Calu3 (cell line): ENCODE measurements around the gene OR6B1. TPM values are rescaled to one million over a fixed set of nuclear protein-coding genes. Genes with fewer than 3 reads are reported as not detected.

Experiments used
- BruUV-seq: library from RNA; stranded (reverse); fragments of 400-500 nt; replicated peaks from 2 replicates; lab custom pipeline; 2021; lab: Mats Ljungman, UMichigan
- CTCF ChIA-PET: fragments of 300-600 bp; sonication (Branson Sonifier 250); formaldehyde crosslinking; loops from one replicate; lab custom pipeline; 2022; ENCODE audit warnings: antibody characterized with exemption; lab: Charles Lee
- DNase-seq: peaks from one replicate; pipeline ENCODE4 v3.0.0; 2022
- H3K27ac Mint-ChIP-seq: one replicate; pipeline ENCODE4 v1.8.0; 2022; ENCODE audit warnings: mixed read lengths; ENCODE audit not compliant: unreplicated experiment
- H3K27me3 Mint-ChIP-seq: one replicate; pipeline ENCODE4 v1.8.0; 2022; ENCODE audit warnings: mixed read lengths; ENCODE audit not compliant: unreplicated experiment
- H3K36me3 Mint-ChIP-seq: one replicate; pipeline ENCODE4 v1.8.0; 2022; ENCODE audit warnings: mild to moderate bottlenecking, moderate library complexity, mixed read lengths; ENCODE audit not compliant: insufficient read depth, unreplicated experiment
- H3K4me1 Mint-ChIP-seq: one replicate; pipeline ENCODE4 v1.8.0; 2022; ENCODE audit warnings: mild to moderate bottlenecking, low read depth, mixed read lengths; ENCODE audit not compliant: unreplicated experiment
- H3K4me3 Mint-ChIP-seq: one replicate; pipeline ENCODE4 v1.8.0; 2022; ENCODE audit warnings: mild to moderate bottlenecking, low read depth, moderate library complexity, mixed read lengths; ENCODE audit not compliant: unreplicated experiment
- H3K9me3 Mint-ChIP-seq: one replicate; pipeline ENCODE4 v1.8.0; 2022; ENCODE audit warnings: low read depth, mixed read lengths; ENCODE audit not compliant: unreplicated experiment
- intact Hi-C: fragments of 100-400 bp; cut with micrococcal nuclease; formaldehyde crosslinking; loops from one replicate; pipeline ENCODE4 v1.10.0; 2022; ENCODE audit not compliant: unreplicated experiment
- total RNA-seq: library from RNA; stranded (reverse); gene quantifications from 2 replicates; pipeline ENCODE4 v1.2.3, GENCODE V29; 2022
- TF ChIP-seq, protein P1 (sequence below): fragments of 200-600 bp; IDR thresholded peaks from one replicate; pipeline ENCODE4 v1.8.0; 2022; ENCODE audit warnings: antibody characterized with exemption; ENCODE audit not compliant: unreplicated experiment

OR6B1 gene
- total RNA-seq, 1 experiment from 2014 or later = not detected

DNA sequence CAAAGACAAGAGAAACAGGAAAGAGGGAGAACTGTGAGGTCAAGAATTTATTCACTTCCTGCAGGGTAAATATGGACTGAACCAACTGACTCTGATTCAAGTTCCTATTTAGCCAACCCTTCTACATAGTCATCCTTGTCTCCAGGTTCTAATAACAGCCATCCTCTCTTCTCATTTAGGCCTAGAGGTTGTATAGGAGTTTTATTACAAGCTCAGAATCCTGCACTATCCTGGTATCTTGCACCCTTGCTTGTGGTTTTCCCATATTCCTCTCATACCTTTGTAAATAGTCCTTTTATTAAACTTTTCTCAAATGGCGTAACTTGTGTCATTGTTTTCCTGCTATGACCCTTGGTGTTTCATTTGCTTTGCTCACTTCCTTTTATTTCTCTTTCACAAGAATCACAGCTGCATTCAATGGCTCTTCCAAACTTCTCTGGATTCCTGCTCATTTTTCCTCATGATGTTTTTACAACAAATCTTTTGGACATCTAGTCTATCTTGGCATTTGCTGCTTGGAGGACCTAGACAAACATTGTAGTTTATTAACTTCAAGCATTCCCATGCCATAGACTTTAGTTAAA, 36.3 kb downstream of the OR6B1 start:
- intact Hi-C loops = no loop called here
- Mint-ChIP-seq H3K4me3 (no peak overlapping the region), H3K27ac (no peak overlapping the region), H3K4me1 (no peaks in the 10 kb centered on the region), H3K27me3 (no peaks in the 10 kb centered on the region), H3K36me3 (no peaks in the 10 kb centered on the region), H3K9me3 (no peaks in the 10 kb centered on the region)
- CTCF ChIA-PET = no interaction called here
- TF ChIP-seq, protein P1, sequence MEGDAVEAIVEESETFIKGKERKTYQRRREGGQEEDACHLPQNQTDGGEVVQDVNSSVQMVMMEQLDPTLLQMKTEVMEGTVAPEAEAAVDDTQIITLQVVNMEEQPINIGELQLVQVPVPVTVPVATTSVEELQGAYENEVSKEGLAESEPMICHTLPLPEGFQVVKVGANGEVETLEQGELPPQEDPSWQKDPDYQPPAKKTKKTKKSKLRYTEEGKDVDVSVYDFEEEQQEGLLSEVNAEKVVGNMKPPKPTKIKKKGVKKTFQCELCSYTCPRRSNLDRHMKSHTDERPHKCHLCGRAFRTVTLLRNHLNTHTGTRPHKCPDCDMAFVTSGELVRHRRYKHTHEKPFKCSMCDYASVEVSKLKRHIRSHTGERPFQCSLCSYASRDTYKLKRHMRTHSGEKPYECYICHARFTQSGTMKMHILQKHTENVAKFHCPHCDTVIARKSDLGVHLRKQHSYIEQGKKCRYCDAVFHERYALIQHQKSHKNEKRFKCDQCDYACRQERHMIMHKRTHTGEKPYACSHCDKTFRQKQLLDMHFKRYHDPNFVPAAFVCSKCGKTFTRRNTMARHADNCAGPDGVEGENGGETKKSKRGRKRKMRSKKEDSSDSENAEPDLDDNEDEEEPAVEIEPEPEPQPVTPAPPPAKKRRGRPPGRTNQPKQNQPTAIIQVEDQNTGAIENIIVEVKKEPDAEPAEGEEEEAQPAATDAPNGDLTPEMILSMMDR = no peak
- no peak for DNase-seq
- BruUV-seq = no TSS peak

DNA sequence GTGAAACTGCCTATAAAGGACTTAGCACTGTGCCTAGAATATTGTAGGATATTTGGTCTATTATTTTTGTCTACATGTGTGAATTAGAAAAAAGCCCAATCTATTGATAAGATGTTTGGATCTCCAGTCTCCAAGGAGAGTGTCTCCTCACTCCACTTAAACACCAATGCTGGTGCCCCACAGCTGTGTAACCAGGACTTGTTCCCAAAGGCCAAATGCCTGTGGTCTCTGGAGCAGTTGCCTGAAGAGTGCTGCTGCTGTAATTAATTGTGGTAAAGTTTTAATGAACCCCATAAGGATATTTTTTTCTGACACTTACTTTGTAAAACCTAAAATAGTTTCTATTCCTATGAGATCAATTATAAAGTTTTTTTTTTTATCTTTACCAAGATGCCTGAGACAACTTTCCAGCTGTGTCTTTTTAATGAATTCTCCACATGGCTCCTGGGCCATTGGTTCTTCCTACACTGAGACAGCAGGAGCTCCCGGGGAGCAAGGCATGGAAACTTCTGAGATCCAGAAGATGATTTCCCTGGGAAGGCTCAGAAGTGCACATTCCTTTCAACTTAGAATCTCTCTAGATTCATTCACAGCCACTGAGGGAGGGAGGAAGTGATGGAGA, 37.4 kb downstream of the OR6B1 start:
- no TSS peak for BruUV-seq
- intact Hi-C loops = no loop called here

DNA sequence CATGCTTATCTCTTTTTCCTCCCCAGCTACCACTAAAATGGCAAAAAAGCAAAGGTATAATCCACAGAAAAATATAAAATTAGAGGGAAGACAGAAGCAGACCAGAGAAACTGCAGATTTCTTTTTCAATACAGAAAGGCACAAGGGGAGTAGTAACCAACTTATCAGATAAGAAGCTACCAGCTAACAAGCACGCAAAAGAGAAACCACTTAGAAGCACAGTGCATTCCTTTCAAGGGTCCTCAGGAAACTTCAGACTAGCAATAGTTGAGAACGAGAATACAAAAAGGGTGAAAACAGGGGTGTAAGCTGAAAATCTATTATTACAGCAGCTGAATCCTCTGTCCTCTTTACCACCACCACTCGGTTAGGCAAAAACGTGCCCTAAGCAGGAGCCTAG, 38.8 kb downstream of the OR6B1 start:
- TF ChIP-seq, protein P1 = no peak
- no peak for DNase-seq
- Mint-ChIP-seq H3K27me3 (no peaks in the 10 kb centered on the region), H3K27ac (no peak overlapping the region), H3K4me3 (no peak overlapping the region), H3K9me3 (no peaks in the 10 kb centered on the region), H3K4me1 (no peaks in the 10 kb centered on the region), H3K36me3 (no peaks in the 10 kb centered on the region)
- CTCF ChIA-PET = no interaction called here
- intact Hi-C loops = no loop called here
- no TSS peak for BruUV-seq

More for the DNA sequence above, 37.4 kb downstream of the OR6B1 start:
- Mint-ChIP-seq H3K9me3 (no peaks in the 10 kb centered on the region), H3K27ac (no peak overlapping the region), H3K4me3 (no peak overlapping the region), H3K27me3 (no peaks in the 10 kb centered on the region), H3K4me1 (no peaks in the 10 kb centered on the region), H3K36me3 (no peaks in the 10 kb centered on the region)
- CTCF ChIA-PET = no interaction called here
- DNase-seq = no peak
- TF ChIP-seq, protein P1 = no peak

DNA sequence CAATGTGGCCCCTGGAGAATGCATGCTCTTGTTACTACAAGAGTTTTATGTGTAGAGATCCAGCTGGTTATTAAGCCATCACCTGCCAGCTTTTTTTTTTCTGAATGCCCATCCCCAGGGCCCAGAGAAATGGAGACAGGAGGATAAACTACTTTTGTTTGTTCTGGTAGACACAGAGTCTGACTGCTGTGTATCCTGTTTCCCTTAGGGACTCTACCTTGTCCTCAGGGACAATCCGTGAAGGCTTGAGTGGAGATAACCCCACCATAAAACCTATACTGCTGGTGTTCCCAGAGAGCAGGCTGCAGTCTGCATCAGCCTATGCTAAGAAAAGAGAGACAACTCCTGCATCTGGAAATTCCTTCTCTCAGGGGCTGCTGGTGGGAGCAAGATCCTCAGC, 48.5 kb downstream of the OR6B1 start, which contains the start of gene OR2A5:
OR2A5 (plus strand) TSS at position 301 of the 400 bp plus-strand sequence. CDS start 1,454 bp downstream, outside the sequence.
- no TSS peak for BruUV-seq
- intact Hi-C loops = no loop called here
- no peak for DNase-seq
- H3K9me3 Mint-ChIP-seq = no peaks in the 10 kb centered on the region
- TF ChIP-seq, protein P1 = no peak
- H3K4me1 Mint-ChIP-seq = no peaks in the 10 kb centered on the region
- H3K4me3 Mint-ChIP-seq = no peak within 1 kb of the TSS
- peaks cover 17% of the 10 kb centered on the region for H3K27me3 Mint-ChIP-seq
- no peaks in the 10 kb centered on the region for H3K36me3 Mint-ChIP-seq
- H3K27ac Mint-ChIP-seq = no peak within 1 kb of the TSS
- CTCF ChIA-PET = no interaction called here
